ENCODE data around the gene PTOV1. TPM values are rescaled to one million over a fixed set of nuclear protein-coding genes. Genes with fewer than 3 reads are reported as not detected.

The PTOV1 gene
- total RNA-seq, 1 experiment from 2014 or later: 296 TPM

- TF ChIP-seq ARID4B (CRISPR knock-in tag; IDR thresholded peaks at IDR 0.05; ENCODE audit: borderline replicate concordance) (0 out of 2 replicates have a peak, but pooled peaks have one; percentile 37), CREB1 (CRISPR knock-in tag; IDR thresholded peaks at IDR 0.05) (no peak), MYBL2 (CRISPR knock-in tag; IDR thresholded peaks at IDR 0.05) (no peak), JAZF1 (CRISPR knock-in tag; IDR thresholded peaks at IDR 0.05) (no peak), ZNF423 (CRISPR knock-in tag; IDR thresholded peaks at IDR 0.05) (no peak), ZSCAN18 (CRISPR knock-in tag; IDR thresholded peaks at IDR 0.05) (no peak), CREM (CRISPR knock-in tag; IDR thresholded peaks at IDR 0.05) (no peak), ESRRA (CRISPR knock-in tag; IDR thresholded peaks at IDR 0.05; ENCODE audit: borderline replicate concordance) (no peak), JUN (CRISPR knock-in tag; IDR thresholded peaks at IDR 0.05) (no peak), NFYB (CRISPR knock-in tag; conservative IDR thresholded peaks at IDR 0.05; ENCODE audit: low read depth) (0 out of 2 replicates have a peak, but pooled peaks have one; percentile 20), ELF4 (CRISPR knock-in tag; IDR thresholded peaks at IDR 0.05; ENCODE audit: low read depth) (no peak), NFE2L1 (CRISPR knock-in tag; IDR thresholded peaks at IDR 0.05) (no peak; the same call in 1 of the 2 replicates), ZNF317 (CRISPR knock-in tag; IDR thresholded peaks at IDR 0.05; ENCODE audit: borderline replicate concordance, low read depth) (no peak), PREB (CRISPR knock-in tag; IDR thresholded peaks at IDR 0.05; ENCODE audit: borderline replicate concordance) (no peak), NFATC4 (CRISPR knock-in tag; IDR thresholded peaks at IDR 0.05) (no peak), FOXK1 (CRISPR knock-in tag; IDR thresholded peaks at IDR 0.05) (peak; percentile 96), USF2 (CRISPR knock-in tag; IDR thresholded peaks at IDR 0.05) (peak; percentile 59; the same call in 1 of the 2 replicates), ZBTB43 (CRISPR knock-in tag; IDR thresholded peaks at IDR 0.05) (no peak), RELA (CRISPR knock-in tag; IDR thresholded peaks at IDR 0.05; ENCODE audit: borderline replicate concordance) (no peak), TEAD4 (CRISPR knock-in tag; IDR thresholded peaks at IDR 0.05) (no peak), ATF2 (CRISPR knock-in tag; IDR thresholded peaks at IDR 0.05; ENCODE audit: borderline replicate concordance, low read depth) (no peak), MLX (CRISPR knock-in tag; IDR thresholded peaks at IDR 0.05) (no peak), ZNF232 (CRISPR knock-in tag; IDR thresholded peaks at IDR 0.05) (no peak)
Measured at GRCh38 chr19:49812997-49813861, 37.7 kb upstream of the PTOV1 start, which contains the start of gene FUZ (continued).

Data from WTC11 (cell line).